HEK293 (cell line): Measurements from ENCODE around the gene ANKRD23.

Source experiments
- ZBTB7A ChIP-seq: fragments of 450-650 bp; formaldehyde crosslinking; IDR thresholded peaks from 2 replicates; pipeline ENCODE4 v1.5.1; 2016; ENCODE audit warnings: low read depth, missing biosample characterization, missing genetic modification characterization
- ZNF146 ChIP-seq: fragments of 450-650 bp; formaldehyde crosslinking; IDR thresholded peaks from 2 replicates; pipeline ENCODE4 v1.5.1; 2016; ENCODE audit warnings: missing biosample characterization, missing genetic modification characterization
- ZNF639 ChIP-seq: fragments of 450-650 bp; formaldehyde crosslinking; IDR thresholded peaks from 2 replicates; pipeline ENCODE4 v1.5.1; 2016; ENCODE audit warnings: missing biosample characterization, missing genetic modification characterization
- ZNF747 ChIP-seq: fragments of 450-650 bp; formaldehyde crosslinking; IDR thresholded peaks from 2 replicates; pipeline ENCODE4 v1.5.1; 2016; ENCODE audit warnings: missing biosample characterization, missing genetic modification characterization

- TF ChIP-seq ZBTB7A (no peak), ZNF747 (tag by site-specific recombination) (no peak), ZNF639 (tag by site-specific recombination) (no peak), ZNF146 (tag by site-specific recombination) (no peak)
Measured at GRCh38 chr2:96801786-96802595, 41.8 kb downstream of the ANKRD23 start.
